Measurements from ENCODE around the gene NIP7.
A peak's percentile ranks its signal among the peaks of the same experiment; 100 is the strongest.
"Not testable (repeated sequence)": the region's sequence is repeated elsewhere in the genome, so short reads cannot be mapped to it uniquely, and the experiment has no call there.

NIP7 gene

DNA sequence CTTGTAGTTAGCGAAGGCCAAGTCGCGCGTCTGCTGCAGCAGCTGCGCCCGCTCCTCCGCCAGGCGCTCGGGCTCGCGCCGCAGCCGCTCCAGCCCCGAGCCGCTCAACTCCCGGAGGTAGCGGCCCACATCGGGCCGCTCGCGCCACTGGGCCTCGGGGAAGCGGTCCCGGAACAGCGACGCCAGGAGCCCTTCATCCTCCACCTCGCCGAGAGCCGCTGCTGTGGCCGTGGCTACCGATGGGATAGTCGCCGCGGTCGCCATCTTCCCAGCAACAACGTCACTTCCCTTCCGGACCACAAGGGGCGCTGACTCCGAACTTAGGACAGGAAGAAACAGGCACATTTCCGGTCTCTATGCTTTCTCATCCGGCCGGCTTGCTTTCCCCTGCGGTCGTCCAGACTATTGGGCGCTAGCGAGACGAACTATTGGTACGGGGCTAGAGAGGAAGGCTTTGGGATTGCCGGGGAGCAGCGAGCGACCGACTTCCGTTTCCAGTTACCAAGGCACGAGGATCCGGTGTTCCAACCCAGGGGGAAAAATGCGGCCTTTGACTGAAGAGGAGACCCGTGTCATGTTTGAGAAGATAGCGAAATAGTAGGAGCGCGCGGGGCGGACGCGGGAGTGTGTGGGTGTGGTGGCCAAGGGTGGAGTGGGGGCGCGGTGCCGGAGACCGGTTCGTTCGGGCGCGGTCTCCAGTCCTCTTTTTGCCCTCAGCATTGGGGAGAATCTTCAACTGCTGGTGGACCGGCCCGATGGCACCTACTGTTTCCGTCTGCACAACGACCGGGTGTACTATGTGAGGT lies at the start of gene NIP7, which contains the start of gene COG8:
Gene NIP7, plus strand, starts transcription at position 484 of the 806 bp plus-strand sequence. Its CDS starts 58 bp downstream, at position 542.
Gene COG8, minus strand, starts transcription at position 276 of the 806 bp plus-strand sequence. Its CDS starts 12 bp downstream, at position 264.
- DNase-seq: no peak

- DNase-seq: not testable (repeated sequence)
Measured at GRCh38 chr16:69291657-69292056, 47.9 kb upstream of the NIP7 start.

GRCh38 chr16:69293401-69293800 lies 46.2 kb upstream of the NIP7 start:
- no peak for DNase-seq

GRCh38 chr16:69294051-69294450 lies 45.5 kb upstream of the NIP7 start:
- no peak for DNase-seq

- not testable (repeated sequence) for DNase-seq
Measured at GRCh38 chr16:69296771-69297170, 42.8 kb upstream of the NIP7 start.

DNA sequence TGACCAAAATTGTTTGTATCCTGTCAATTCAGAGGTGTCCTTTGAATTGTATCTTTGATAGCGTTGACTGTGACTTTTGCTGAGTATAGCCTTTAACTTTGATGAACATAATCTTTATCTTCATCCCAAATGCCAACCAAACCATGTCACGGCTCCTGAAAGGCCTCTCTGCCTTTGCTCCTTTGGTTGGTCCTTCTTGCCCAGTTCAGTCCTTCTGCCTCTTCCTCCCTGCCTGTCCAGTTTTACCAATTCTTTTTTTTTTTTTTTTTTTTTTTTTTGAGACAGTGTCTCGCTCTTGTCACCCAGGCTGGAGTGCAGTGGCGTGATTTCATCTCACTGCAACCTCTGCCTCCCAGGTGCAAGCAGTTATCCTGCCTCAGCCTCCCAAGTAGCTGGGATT lies 41.3 kb upstream of the NIP7 start:
- DNase-seq: no peak

GRCh38 chr16:69301187-69301586 lies 38.4 kb upstream of the NIP7 start:
- DNase-seq: no peak

DNA sequence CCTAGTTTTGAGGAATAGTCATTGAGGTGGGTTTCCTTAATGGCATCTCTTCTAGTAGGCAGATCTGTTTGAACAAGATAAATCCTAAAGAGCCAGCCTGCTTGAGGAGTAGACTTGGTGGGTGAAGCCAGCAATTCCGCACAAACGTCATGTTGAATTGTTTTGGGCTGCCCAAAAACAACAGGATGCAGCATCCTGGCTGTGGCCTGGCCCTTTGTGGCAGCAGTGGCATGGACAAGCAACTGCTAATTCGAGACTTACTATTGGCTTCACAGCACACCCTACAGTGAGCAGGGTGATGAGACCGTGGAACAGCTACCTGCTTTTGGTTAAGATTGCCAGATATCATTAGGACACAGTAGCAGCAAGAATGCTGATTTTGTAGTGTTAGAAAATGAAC lies 37.7 kb upstream of the NIP7 start:
- no peak for DNase-seq

DNA sequence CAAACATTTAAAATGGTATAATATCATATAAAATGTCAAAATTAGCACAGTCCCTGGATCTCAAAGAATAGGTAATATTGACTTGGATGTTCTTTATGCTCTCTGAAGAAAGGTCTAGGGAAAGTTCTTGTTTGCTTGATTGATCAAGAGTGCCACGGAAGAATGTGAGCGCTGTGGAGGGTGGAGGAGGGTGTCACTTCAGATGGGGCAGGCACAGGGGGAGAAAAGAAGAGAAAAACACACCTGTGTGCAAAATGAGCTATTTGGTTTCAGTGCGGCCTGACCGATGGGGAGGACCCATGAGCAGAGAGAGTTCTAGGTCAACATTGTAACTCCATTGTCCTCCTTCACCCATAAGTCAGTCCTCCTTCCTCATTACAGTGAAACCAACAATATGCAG lies 37.3 kb upstream of the NIP7 start:
- no peak for DNase-seq

- DNase-seq: no peak
Measured at GRCh38 chr16:69306031-69306430, 33.5 kb upstream of the NIP7 start.

DNA sequence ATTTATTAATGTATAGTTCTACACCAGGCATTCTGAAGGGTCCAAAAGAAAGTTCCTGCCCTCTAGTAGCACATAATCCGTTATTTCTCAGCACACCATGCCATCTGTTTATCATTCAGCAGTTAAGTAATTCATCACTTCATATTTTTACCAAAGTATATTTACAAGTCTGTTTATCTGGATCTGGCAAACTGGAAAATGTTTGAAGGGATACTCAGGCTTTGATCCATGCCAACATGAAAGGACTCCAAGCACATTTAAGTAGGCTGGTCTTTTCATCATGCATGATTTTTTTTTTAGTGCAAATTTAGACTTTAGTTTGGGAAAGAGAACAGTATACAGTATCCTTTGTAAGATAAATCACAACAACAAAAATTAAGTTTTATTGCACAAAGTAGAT lies 32.5 kb upstream of the NIP7 start:
- no peak for DNase-seq

- DNase-seq: no peak
Measured at GRCh38 chr16:69307856-69308255, 31.7 kb upstream of the NIP7 start.

DNA sequence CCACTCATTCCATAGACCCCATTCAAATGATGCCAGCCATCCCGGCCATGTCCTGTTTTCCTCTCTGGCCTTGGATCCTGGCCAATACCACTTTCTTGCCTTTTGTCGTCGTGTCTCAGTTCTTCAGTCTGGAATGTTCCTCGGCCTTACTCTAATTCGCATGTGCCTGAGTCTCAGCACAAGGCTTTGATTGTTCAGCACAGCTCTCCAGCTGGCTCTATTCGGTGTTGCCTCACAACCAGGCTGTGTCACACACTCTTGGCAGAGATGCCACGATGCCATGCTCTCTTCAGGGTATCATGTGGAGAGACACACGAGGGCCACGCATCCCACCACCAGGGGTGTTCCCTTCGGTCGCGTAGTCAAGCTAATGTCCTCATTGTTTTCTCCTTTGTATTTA lies 30.3 kb upstream of the NIP7 start:
- no peak for DNase-seq

GRCh38 chr16:69310653-69311532 lies 28.7 kb upstream of the NIP7 start, which contains the start of gene VPS4A:
TSS of gene VPS4A (plus strand) at chr16:69311350. CDS start at chr16:69311512, 162 bp downstream.
- DNase-seq: peak; percentile 45

DNA sequence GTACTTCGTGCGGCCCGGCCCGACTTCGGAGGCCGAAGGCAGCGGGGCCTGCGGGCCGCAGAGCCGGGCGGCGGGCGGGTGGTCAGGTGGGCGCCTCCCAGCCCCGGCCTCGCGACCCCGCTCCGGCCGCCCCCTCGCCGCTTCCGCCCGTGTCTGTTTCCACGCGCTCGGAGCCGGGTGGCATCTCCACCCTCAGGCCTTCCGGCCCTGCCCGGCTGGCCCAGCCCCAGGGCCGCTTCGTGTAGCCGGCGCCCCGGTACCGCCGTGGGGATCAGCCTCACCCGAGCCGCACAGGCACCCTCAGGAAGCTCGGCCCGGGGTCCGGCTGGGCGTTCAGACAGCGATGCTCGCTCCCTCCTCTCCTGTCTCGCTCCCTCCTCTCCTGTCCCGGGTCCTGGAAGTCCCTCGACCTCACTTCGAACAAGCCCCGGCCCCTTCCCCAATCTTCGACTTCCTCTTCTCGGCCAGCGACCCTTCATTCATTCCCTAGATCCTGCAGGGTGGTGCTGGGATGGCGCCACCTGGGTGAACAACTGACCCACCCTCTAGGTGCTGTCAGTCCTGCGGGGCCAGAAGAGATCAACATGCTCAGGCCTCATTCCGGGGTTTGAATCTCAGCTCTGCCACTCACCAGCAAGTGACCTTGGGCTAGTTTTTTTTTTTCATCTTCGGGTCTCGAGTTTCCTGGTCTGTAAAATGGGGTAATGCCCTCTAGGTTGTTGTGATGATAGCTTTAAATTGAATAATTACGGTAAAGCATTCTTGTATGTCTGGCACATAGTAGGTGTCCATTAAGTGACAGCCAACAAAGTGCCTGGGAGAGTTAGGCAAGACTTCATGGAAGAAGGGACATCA lies 27.8 kb upstream of the NIP7 start:
- no peak for DNase-seq

- no peak for DNase-seq
Measured at GRCh38 chr16:69313469-69313868, 26.1 kb upstream of the NIP7 start.

DNA sequence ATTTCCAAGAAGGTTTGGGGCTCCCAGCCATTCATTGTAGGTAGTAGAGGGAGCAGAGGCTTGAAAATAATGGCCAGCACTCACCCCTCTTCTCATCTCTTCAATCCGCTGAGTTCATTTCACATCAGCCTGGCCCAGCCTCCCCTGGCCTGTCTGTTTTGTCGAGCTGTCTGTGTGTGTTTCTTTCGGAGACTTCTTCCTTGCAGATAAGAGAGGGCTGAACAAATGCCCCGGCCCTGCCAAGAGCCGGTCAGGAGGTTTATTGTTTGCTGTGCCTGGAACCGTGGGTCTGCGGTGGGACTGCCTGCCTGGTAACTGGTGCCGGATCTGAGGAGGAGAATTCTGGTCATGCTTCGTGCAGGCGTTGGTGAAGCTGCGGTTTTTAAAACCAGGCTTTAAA lies 25.0 kb upstream of the NIP7 start:
- no peak for DNase-seq

- DNase-seq: no peak
Measured at GRCh38 chr16:69315486-69316311, 23.9 kb upstream of the NIP7 start.

- DNase-seq: no peak
Measured at GRCh38 chr16:69316595-69317034, 23.0 kb upstream of the NIP7 start.

DNA sequence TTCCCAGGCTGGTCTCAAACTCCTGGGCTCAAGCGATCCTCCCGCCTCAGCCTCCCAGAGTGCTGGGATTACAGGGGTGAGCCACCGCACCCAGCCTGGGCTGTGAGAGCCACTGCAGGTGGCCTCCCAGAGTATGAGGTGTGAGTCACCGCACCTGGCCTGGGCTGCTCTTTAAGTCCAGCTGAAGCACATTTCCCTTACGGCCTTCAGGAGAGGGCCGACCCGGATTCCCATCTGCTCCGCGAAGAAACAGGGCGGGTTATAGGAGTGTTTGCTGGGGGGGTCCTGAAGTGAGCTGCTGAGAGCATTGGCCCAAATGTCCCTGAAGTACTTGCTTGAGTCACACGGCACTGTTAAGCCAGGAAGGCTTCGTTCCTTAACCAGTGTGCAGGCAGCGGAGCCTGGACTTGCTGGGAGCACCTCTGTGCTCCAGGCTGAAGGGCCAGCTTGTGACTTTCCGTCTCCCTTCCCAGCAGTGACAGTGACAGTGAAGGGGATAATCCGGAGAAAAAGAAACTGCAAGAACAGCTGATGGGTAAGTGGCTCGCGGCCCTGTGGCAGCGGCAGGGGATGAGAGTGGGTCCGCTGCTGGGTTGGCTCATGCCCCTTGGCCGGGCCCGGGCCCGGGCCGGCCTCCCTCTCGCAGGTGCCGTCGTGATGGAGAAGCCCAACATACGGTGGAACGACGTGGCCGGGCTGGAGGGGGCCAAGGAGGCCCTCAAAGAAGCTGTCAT lies 21.2 kb upstream of the NIP7 start:
- no peak for DNase-seq

GRCh38 chr16:69318911-69319289 lies 20.7 kb upstream of the NIP7 start:
- DNase-seq: no peak
